HG03460 (cell line): Measurements from ENCODE around the gene TBC1D2.

ENCODE experiments used
- ATAC-seq: cut with Tn5 transposase; IDR thresholded peaks from one replicate; pipeline ENCODE4 v1.9.1; 2021; ENCODE audit not compliant: unreplicated experiment

TBC1D2 gene

GRCh38 chr9:98218562-98219363 is 36.7 kb downstream of the TBC1D2 start:
- no peak for ATAC-seq

GRCh38 chr9:98217255-98217654 is 38.2 kb downstream of the TBC1D2 start:
- ATAC-seq = no peak

- no peak for ATAC-seq
These were observed 39.1 kb downstream of the TBC1D2 start for GRCh38 chr9:98216391-98216790.

- ATAC-seq = no peak
These were observed 39.6 kb downstream of the TBC1D2 start for GRCh38 chr9:98215821-98216220.

- ATAC-seq = no peak
These were observed 40.2 kb downstream of the TBC1D2 start for GRCh38 chr9:98215271-98215670.

- no peak for ATAC-seq
These were observed 40.6 kb downstream of the TBC1D2 start for GRCh38 chr9:98214811-98215210.

- no peak for ATAC-seq
These were observed 44.2 kb downstream of the TBC1D2 start for GRCh38 chr9:98211260-98211659.

GRCh38 chr9:98210435-98210834 is 45.0 kb downstream of the TBC1D2 start:
- no peak for ATAC-seq

GRCh38 chr9:98209530-98209929 is 45.9 kb downstream of the TBC1D2 start:
- ATAC-seq = no peak

- no peak for ATAC-seq
These were observed 46.8 kb downstream of the TBC1D2 start for GRCh38 chr9:98208635-98209034.

GRCh38 chr9:98207606-98208005 is 47.8 kb downstream of the TBC1D2 start:
- ATAC-seq = no peak

- no peak for ATAC-seq
These were observed 48.7 kb downstream of the TBC1D2 start for GRCh38 chr9:98206754-98207153.

- no peak for ATAC-seq
These were observed 50.8 kb downstream of the TBC1D2 start for GRCh38 chr9:98204692-98205091.

- no peak for ATAC-seq
These were observed 52.3 kb downstream of the TBC1D2 start for GRCh38 chr9:98203153-98203552.

- no peak for ATAC-seq
These were observed 53.2 kb downstream of the TBC1D2 start for GRCh38 chr9:98202252-98202651.

- ATAC-seq = no peak
These were observed 53.7 kb downstream of the TBC1D2 start for GRCh38 chr9:98201749-98202148.

GRCh38 chr9:98201102-98201501 is 54.3 kb downstream of the TBC1D2 start:
- ATAC-seq = no peak

GRCh38 chr9:98199388-98200033 is 55.9 kb downstream of the TBC1D2 start:
- no peak for ATAC-seq

GRCh38 chr9:98195671-98196070 is 59.8 kb downstream of the TBC1D2 start:
- no peak for ATAC-seq

- ATAC-seq = no peak
These were observed 62.0 kb downstream of the TBC1D2 start for GRCh38 chr9:98193336-98193944.

GRCh38 chr9:98192503-98193335 is 62.7 kb downstream of the TBC1D2 start, which contains the start of gene CORO2A:
CORO2A (minus strand) TSS chr9:98192637; CDS start chr9:98157660, 34,977 bp downstream.
- peak; percentile 64 for ATAC-seq
